GM21528 (cell line): Measurements from ENCODE around the gene AADACL2.

Experiments
- ATAC-seq: cut with Tn5 transposase; IDR thresholded peaks from one replicate; pipeline ENCODE4 v1.9.1; 2021; ENCODE audit warnings: mild to moderate bottlenecking, moderate library complexity; ENCODE audit not compliant: unreplicated experiment, low FRiP score

Gene AADACL2, protein sequence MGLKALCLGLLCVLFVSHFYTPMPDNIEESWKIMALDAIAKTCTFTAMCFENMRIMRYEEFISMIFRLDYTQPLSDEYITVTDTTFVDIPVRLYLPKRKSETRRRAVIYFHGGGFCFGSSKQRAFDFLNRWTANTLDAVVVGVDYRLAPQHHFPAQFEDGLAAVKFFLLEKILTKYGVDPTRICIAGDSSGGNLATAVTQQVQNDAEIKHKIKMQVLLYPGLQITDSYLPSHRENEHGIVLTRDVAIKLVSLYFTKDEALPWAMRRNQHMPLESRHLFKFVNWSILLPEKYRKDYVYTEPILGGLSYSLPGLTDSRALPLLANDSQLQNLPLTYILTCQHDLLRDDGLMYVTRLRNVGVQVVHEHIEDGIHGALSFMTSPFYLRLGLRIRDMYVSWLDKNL

GRCh38 chr3:151733613-151734012, at the start of gene AADACL2:
AADACL2 (plus strand) TSS chr3:151733927; CDS start chr3:151734036, 109 bp downstream.
- ATAC-seq: no peak

GRCh38 chr3:151684094-151684493, 49.6 kb upstream of the AADACL2 start:
- ATAC-seq: no peak

DNA sequence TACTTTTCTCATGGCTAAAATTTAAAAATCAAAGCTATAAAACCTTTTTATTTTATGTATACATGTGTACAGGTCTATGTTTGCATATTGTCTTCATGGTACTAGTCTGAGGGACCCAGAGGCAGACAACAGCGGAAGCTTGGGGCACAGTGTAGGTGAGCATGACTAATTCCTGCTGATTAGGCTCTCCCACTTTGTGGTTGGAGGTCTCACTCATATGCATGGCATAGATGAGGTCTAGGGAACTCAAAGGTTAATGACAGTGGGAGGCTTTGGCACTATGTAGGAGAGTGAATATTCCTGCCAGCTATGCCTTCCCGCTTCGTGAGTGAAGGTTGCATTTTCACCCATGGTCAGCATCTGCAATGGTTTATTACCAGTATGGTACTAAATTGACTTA, 47.5 kb upstream of the AADACL2 start:
- ATAC-seq: no peak

- ATAC-seq: no peak
Measured at GRCh38 chr3:151687076-151687475, 46.7 kb upstream of the AADACL2 start.

GRCh38 chr3:151688571-151688970, 45.2 kb upstream of the AADACL2 start:
- ATAC-seq: no peak

DNA sequence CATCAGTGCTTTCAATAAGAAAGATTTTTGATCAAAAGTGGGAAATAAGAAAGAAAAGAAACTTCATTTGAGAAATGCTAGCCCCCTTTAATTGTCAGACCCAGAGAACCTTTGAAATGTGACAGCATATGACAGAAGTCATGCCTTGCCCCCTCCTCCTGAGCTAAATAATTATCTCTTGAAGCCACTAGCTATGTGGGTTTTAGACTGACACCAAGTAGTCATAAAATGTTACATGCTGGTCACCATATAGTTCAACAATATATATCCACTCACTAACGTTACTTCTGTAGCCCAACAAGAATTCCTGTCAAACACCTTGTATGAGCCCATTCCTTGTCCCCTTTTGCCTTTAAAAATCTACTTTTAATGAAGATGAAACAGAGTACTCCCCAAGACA, 43.1 kb upstream of the AADACL2 start:
- no peak for ATAC-seq

- no peak for ATAC-seq
Measured at GRCh38 chr3:151697496-151697895, 36.2 kb upstream of the AADACL2 start.

DNA sequence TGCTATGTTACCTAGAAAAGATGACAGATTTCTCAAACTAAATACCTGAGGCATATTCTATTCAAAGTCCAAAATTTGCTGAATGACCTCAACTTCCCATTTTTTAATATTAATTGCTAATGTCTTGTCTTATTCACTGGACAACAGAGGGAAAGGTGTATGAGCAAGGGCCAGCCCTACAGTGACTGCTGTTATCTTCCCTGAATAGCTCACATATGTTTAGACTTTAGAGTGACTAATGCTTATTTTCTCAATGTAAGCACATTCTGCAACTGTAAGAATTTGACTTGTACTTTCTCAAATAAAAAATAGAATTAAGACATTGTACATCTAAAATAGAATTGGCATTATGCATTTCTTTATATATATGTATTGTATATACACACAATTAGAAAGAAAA, 26.5 kb upstream of the AADACL2 start:
- no peak for ATAC-seq

DNA sequence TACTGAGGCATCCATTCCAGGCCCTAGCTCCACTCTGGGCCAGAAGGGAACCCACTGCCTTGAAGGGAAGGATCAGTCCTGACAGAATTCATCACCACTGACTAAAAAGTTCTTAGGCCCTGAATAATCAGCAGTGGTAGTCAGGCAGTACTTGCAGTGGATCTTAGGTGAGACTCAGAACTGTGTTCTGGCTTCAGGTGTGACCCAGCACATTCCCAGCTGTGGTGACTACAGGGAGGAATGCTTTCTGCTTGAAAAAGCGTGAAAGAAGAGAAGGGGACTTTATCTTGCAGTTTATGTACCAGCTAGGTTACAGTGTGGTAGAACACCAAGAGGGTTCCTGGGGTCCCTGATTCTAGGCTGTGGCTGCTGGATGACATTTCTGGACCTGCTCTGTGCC, 24.9 kb upstream of the AADACL2 start:
- no peak for ATAC-seq

DNA sequence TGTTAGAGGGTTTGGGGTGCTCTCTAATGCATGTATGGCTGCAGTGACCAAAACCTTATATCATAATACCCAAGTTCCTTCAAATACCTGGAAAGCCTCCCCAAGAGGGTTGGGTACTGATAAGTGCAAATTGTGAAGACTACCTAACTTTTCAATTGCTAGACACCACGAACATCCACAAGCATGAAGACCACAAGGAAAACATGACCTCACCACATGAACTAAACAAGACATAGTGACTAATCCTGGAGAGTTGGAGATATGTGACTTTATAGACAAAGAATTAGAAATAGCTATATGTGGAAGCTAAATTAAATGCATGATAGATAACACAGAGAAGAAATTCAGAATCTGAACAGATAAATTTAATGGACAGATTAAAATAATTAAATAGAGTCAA, 23.9 kb upstream of the AADACL2 start:
- no peak for ATAC-seq

DNA sequence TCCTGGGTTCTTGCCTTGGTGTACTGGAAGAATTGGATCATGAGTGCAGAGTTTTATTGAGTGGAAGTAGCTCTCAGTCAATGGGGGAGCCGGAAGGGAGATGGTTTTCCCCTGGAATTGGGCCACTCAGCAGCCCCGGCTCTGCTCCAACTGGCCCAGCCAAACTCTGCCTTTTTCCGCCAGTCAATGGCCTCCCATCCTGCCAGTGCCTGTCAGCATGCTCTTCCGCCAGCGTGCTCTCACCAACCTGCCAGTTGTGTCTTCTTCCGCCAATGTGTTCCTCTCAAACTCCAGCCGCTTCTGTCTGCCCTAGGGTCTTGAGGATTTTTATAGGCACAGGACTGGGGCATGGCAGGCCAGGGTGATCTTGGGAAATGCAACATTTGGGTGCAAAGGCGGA, 12.4 kb upstream of the AADACL2 start:
- no peak for ATAC-seq

DNA sequence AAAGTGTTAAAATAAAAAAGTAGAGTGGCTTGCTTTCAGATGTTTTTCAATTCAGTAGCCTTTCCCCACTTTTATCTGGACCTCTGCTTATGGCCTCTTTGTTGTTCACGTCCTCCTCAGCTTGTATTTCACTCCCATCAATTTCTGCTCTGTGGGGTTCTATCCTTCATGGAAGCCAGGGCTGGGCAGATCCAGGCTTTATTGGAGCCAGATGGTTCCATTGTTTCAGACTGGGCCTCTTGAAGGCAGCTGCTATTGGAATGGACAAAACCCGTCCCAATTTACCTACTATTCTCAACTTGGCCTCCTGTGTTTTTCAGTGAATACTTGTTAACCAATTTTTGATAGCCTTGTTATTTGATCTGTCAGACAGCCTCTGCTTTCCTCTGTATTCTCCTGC, 10.9 kb upstream of the AADACL2 start:
- no peak for ATAC-seq

DNA sequence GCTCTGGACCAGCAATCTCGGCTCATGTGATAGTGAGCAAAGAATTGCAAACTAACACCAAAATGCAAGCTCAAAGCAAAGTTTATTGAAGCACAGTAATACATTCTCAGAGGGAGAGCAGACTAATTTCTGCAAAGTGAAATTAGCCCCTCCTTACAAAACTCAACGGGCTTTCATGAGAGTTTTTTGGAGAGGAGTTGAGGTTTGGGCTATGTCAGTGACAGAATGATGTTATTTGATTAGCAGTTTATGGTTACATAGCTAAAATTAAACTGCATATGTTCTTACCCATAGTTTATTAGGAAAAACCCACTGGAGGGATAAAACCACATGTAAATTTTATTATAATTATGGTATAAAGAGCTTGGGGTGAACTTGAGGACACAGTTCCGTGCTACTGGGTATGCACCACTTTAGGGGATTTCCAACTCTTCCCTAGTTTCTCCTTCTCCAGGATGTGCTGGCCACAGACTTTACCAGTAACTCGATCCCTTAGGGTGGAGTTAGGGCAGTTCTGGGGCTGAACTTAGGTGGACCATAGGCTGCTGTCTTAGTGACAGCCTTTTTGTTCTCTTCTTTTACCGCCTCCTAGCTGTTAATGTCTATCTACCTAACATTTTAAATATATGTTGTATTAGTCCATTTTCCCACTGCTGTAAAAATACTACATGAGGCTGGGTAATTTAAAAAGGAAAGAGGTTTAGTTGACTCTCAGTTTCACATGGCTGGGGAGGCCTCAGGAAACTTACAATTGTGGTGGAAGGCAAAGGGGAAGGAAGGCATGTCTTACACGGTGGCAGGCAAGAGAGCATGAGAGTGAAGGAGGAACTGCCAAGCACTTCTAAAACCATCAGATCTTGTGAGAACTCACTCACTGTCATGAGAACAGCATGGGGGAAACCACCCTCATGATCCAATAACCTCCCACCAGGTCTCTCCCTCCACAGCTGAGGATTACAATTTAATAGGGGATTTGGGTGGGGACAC, 8.9 kb upstream of the AADACL2 start:
- ATAC-seq: no peak

- no peak for ATAC-seq
Measured at GRCh38 chr3:151726016-151726415, 7.7 kb upstream of the AADACL2 start.

DNA sequence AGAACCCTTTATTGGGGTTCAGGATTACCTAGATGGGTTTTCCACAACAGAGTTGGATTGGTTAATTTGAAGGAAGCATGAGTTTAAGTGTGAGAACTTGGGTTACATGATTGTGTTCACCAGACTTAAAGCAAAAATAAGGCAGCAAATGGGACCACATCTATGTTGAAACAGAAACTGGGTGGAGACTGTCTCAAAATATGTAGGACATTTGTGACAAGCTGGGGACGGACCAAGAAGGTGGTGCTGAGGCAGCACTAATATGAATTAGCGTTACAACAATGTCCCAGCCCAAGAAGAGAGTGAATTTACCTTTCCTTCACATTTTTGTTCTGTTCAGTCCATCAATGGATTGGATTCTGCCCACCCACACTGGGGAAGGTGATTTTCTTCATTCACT, 866 bp upstream of the AADACL2 start:
- ATAC-seq: no peak

DNA sequence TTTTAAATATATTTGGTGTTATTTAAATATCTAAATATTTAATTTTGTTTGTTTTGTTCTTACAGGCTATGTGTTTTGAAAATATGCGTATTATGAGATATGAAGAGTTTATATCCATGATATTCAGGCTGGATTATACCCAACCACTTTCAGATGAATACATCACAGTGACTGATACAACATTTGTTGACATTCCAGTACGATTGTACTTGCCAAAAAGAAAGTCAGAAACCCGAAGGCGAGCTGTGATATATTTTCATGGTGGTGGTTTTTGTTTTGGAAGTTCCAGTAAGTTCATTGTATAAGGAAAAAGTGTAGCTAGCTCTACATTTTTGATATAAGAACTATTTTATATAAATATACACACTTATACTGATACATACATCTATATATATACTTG, 6.9 kb downstream of the AADACL2 start:
- no peak for ATAC-seq

- ATAC-seq: no peak
Measured at GRCh38 chr3:151743855-151744254, 10.1 kb downstream of the AADACL2 start.

DNA sequence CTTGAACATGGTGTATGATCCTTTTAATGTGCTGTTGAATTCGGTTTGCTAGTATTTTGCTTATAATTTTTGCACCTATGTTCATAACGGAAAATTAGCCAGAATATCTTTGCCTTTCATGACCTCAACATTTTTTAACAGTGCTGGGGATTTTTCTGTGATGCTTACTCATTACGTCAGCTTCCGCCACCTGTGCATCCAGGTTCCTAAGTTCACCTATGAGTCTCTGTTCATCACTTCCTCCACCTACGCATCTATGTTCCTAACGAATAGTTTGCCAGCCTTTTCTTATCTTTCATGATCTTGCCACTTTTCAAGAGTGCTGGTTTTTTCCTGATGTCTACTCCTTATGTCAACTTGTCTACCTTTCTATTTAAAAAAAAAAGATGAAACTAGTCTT, 16.5 kb downstream of the AADACL2 start:
- ATAC-seq: no peak

- ATAC-seq: no peak
Measured at GRCh38 chr3:151750678-151751077, 17.0 kb downstream of the AADACL2 start.

DNA sequence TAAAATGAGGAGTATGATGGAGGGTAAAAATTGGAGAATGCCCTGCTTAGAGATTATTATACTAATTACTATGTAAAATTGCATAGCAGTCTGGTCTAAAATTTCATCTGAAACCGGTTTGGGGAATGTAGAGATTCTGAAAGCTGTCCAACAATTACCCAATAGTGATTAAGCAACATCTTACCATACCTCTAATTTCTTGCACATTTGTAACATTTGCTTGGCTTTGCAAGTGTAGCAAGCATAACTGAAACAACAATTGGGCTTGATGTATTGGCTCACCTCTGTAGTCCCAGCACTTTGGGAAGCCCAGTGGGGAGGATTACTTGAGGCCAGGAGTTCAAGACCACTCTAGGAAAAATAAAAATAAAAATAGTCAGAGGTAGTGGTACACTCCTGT, 17.4 kb downstream of the AADACL2 start:
- no peak for ATAC-seq

DNA sequence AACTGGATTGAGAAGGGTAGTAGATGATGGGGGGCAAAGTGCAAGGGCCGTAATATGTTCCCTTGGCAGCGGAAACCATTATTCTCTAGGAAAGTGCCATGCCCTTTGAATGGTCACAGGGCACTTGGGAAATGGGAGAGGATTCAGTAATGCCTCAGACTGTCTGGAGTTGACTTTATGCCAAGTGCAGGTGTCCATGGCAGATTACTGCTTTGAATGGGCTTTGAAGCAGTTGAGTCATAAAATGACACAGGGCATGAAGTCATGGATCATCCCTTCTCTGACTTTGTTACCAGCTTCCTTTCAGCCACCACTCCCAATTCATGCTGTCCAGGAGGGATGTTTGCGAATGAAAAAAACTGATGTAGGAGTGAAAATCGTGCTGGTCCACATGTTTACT, 20.1 kb downstream of the AADACL2 start:
- no peak for ATAC-seq
